HL-60 (cell line): ENCODE results near the gene CLN6.

Experiments
- CTCF ChIP-seq: IDR thresholded peaks from one replicate; pipeline ENCODE4 v1.5.1; 2011; ENCODE audit warnings: low read length, control low read depth, inconsistent platforms; ENCODE audit not compliant: insufficient read depth
- GABPA ChIP-seq: IDR thresholded peaks from 2 replicates; pipeline ENCODE4 v1.6.1; 2012; ENCODE audit warnings: low read depth
- POLR2AphosphoS5 ChIP-seq: IDR thresholded peaks from 2 replicates; pipeline ENCODE4 v1.6.1; 2012; ENCODE audit warnings: low read depth
- REST ChIP-seq: IDR thresholded peaks from 2 replicates; pipeline ENCODE4 v1.6.1; 2012; ENCODE audit warnings: low read depth; ENCODE audit not compliant: insufficient replicate concordance

- TF ChIP-seq CTCF (no peak), POLR2AphosphoS5 (no peak), REST (no peak), GABPA (no peak)
Observed at GRCh38 chr15:68203956-68204355, 25.6 kb downstream of the CLN6 start.
